Astrocyte (in vitro differentiated cells and primary cell): Measurements from ENCODE around the gene TSPAN15.

Experiments
- EZH2 ChIP-seq: IDR thresholded peaks from 2 replicates; pipeline ENCODE4 v1.6.1; 2012; ENCODE audit warnings: mild to moderate bottlenecking, low read length, inconsistent platforms; ENCODE audit not compliant: insufficient read depth
- TF ChIP-seq, protein P1 (sequence below): IDR thresholded peaks from 2 replicates; pipeline ENCODE4 v1.5.1; 2011; ENCODE audit warnings: low read depth, mild to moderate bottlenecking, inconsistent platforms, low read length, moderate library complexity; ENCODE audit not compliant: insufficient read depth

- TF ChIP-seq, protein P1, sequence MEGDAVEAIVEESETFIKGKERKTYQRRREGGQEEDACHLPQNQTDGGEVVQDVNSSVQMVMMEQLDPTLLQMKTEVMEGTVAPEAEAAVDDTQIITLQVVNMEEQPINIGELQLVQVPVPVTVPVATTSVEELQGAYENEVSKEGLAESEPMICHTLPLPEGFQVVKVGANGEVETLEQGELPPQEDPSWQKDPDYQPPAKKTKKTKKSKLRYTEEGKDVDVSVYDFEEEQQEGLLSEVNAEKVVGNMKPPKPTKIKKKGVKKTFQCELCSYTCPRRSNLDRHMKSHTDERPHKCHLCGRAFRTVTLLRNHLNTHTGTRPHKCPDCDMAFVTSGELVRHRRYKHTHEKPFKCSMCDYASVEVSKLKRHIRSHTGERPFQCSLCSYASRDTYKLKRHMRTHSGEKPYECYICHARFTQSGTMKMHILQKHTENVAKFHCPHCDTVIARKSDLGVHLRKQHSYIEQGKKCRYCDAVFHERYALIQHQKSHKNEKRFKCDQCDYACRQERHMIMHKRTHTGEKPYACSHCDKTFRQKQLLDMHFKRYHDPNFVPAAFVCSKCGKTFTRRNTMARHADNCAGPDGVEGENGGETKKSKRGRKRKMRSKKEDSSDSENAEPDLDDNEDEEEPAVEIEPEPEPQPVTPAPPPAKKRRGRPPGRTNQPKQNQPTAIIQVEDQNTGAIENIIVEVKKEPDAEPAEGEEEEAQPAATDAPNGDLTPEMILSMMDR, result no peak
- no peak for TF ChIP-seq EZH2
These were observed 38.3 kb downstream of the TSPAN15 start for GRCh38 chr10:69489506-69490090.
